ENCODE measurements around the gene KRTAP9-3. TPM values are rescaled to one million over a fixed set of nuclear protein-coding genes. Genes with fewer than 3 reads are reported as not detected.
"Not testable (repeated sequence)": the region's sequence is repeated elsewhere in the genome, so short reads cannot be mapped to it uniquely, and the experiment has no call there.

KRTAP9-3 gene
- total RNA-seq, 1 donor from 2014 or later = not detected

DNA sequence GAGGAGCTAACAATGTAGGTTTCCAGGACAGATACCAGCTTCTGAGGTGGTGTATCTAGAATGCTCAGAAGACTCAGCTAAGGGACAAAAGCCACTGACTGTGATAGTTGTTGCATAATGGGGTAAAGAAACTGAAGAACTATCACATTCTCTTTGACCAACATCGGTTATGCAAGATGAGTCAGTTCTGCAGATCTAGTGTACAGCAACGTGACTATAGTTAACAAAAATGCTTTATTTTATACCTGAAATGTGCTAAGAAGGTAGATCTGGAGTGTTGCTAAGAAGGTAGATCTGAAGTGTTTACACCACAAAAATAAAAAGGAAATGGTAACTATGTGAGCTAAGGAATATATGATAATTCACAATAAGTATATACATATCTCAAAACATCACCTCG is 35.5 kb downstream of the KRTAP9-3 start:
- no peak overlapping the region for H3K4me3 ChIP-seq
- H3K9ac ChIP-seq = no peak overlapping the region
- H3K4me1 ChIP-seq = no peaks in the 10 kb centered on the region
- Mint-ChIP-seq H3K27me3 (ENCODE audit: insufficient read depth, low read depth) (peaks cover 3% of the 10 kb centered on the region), H3K4me3 (no peak overlapping the region), H3K9me3 (no peaks in the 10 kb centered on the region), H3K4me1 (no peaks in the 10 kb centered on the region), H3K27ac (no peak overlapping the region), H3K36me3 (no peaks in the 10 kb centered on the region)
- no peaks in the 10 kb centered on the region for H4K20me1 ChIP-seq (ENCODE audit: low read depth)
- no peaks in the 10 kb centered on the region for H3K36me3 ChIP-seq
- no peaks in the 10 kb centered on the region for H3K79me2 ChIP-seq (ENCODE audit: low read depth)
- no peak overlapping the region for H3K27ac ChIP-seq
- no peaks in the 10 kb centered on the region for H3K27me3 ChIP-seq
- no peak for DNase-seq (ENCODE audit: low spot score)
- no peaks in the 10 kb centered on the region for H3K9me3 ChIP-seq (ENCODE audit: low read depth)
- no peak overlapping the region for H3K4me2 ChIP-seq
- no peak overlapping the region for H2AFZ ChIP-seq (replicated peaks)
- TF ChIP-seq EZH2 (IDR thresholded peaks at IDR 0.05) (no peak), EZH2phosphoT487 (IDR thresholded peaks at IDR 0.05) (no peak)
- TF ChIP-seq, protein P1, sequence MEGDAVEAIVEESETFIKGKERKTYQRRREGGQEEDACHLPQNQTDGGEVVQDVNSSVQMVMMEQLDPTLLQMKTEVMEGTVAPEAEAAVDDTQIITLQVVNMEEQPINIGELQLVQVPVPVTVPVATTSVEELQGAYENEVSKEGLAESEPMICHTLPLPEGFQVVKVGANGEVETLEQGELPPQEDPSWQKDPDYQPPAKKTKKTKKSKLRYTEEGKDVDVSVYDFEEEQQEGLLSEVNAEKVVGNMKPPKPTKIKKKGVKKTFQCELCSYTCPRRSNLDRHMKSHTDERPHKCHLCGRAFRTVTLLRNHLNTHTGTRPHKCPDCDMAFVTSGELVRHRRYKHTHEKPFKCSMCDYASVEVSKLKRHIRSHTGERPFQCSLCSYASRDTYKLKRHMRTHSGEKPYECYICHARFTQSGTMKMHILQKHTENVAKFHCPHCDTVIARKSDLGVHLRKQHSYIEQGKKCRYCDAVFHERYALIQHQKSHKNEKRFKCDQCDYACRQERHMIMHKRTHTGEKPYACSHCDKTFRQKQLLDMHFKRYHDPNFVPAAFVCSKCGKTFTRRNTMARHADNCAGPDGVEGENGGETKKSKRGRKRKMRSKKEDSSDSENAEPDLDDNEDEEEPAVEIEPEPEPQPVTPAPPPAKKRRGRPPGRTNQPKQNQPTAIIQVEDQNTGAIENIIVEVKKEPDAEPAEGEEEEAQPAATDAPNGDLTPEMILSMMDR (IDR thresholded peaks at IDR 0.05) = no peak
- H3F3A ChIP-seq (ENCODE audit: low read depth) = no peaks in the 10 kb centered on the region

DNA sequence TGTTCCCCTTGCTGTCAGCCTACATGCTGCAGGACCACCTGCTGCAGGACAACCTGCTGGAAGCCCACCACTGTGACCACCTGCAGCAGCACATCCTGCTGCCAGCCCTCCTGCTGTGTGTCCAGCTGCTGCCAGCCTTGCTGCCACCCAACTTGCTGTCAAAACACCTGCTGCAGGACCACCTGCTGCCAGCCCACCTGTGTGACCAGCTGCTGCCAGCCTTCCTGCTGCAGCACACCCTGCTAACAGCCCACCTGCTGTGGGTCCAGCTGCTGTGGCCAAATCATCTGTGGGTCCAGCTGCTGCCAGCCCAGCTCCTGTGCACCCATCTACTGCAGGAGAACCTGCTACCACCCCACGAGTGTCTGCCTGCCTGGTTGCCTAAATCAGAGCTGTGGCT is 39.1 kb downstream of the KRTAP9-3 start:
- not testable (repeated sequence) for DNase-seq (ENCODE audit: low spot score)

DNA sequence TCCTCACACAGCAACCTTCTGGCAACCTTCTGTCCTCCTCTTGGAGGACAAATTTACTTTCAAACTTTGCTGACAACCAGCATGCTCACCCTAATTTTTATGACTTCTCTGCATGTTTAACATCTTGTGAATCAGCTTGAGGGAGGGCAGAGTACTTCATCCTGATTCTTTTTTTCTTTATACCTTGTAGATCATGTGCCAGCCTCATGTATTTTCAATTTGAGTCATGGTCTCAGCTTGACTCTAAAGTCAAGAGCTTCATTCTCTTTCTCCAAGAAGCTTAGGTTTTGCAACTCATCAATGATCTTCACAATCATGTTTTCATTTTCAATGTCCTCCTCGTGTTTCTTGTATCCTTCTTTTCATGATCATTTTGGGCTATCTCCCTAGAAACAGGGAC is 39.6 kb downstream of the KRTAP9-3 start:
- no peak overlapping the region for H3K27ac ChIP-seq
- no peaks in the 10 kb centered on the region for H4K20me1 ChIP-seq (ENCODE audit: low read depth)
- H3K9me3 ChIP-seq (ENCODE audit: low read depth) = no peaks in the 10 kb centered on the region
- no peaks in the 10 kb centered on the region for H3K79me2 ChIP-seq (ENCODE audit: low read depth)
- Mint-ChIP-seq H3K36me3 (no peaks in the 10 kb centered on the region), H3K27ac (no peak overlapping the region), H3K27me3 (ENCODE audit: insufficient read depth, low read depth) (peaks cover 4% of the 10 kb centered on the region), H3K9me3 (no peaks in the 10 kb centered on the region), H3K4me1 (no peaks in the 10 kb centered on the region), H3K4me3 (no peak overlapping the region)
- no peak for DNase-seq (ENCODE audit: low spot score)
- no peak for TF ChIP-seq EZH2phosphoT487 (IDR thresholded peaks at IDR 0.05)
- TF ChIP-seq EZH2 (IDR thresholded peaks at IDR 0.05) = no peak
- TF ChIP-seq, protein P1 (IDR thresholded peaks at IDR 0.05) = no peak
- no peak overlapping the region for H3K4me3 ChIP-seq
- no peak overlapping the region for H3K4me2 ChIP-seq
- H3K36me3 ChIP-seq = no peaks in the 10 kb centered on the region
- no peaks in the 10 kb centered on the region for H3F3A ChIP-seq (ENCODE audit: low read depth)
- no peak overlapping the region for H3K9ac ChIP-seq
- H2AFZ ChIP-seq (replicated peaks) = no peak overlapping the region
- no peaks in the 10 kb centered on the region for H3K27me3 ChIP-seq
- no peaks in the 10 kb centered on the region for H3K4me1 ChIP-seq

More for the DNA sequence above, 39.1 kb downstream of the KRTAP9-3 start:
- H3K27ac ChIP-seq; H3K4me1 ChIP-seq; H4K20me1 ChIP-seq (ENCODE audit: low read depth); H3K27me3 Mint-ChIP-seq (ENCODE audit: insufficient read depth, low read depth); H3K36me3 Mint-ChIP-seq; H3K27ac Mint-ChIP-seq; H3K36me3 ChIP-seq; H3F3A ChIP-seq (ENCODE audit: low read depth); H3K9me3 Mint-ChIP-seq; H3K79me2 ChIP-seq (ENCODE audit: low read depth); H3K4me2 ChIP-seq; H3K9me3 ChIP-seq (ENCODE audit: low read depth); H2AFZ ChIP-seq (replicated peaks); H3K4me3 ChIP-seq; H3K4me3 Mint-ChIP-seq; H3K9ac ChIP-seq; H3K27me3 ChIP-seq; H3K4me1 Mint-ChIP-seq: not testable (repeated sequence)

DNA sequence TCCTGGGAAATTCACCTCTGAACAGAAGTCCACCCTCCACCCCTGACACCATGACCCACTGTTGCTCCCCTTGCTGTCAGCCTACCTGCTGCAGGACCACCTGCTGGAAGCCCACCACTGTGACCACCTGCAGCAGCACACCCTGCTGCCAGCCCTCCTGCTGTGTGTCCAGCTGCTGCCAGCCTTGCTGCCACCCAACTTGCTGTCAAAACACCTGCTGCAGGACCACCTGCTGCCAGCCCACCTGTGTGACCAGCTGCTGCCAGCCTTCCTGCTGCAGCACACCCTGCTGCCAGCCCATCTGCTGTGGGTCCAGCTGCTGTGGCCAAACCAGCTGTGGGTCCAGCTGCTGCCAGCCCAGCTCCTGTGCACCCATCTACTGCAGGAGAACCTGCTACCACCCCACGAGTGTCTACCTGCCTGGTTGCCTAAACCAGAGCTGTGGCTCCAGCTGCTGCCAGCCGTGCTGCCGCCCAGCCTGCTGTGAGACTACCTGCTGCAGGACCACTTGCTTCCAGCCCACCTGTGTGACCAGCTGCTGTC is 43.5 kb downstream of the KRTAP9-3 start, which contains the start of gene KRTAP9-7:
Gene KRTAP9-7 (plus strand): TSS at position 51 of the 543 bp plus-strand sequence. CDS start 0 bp downstream, at position 51.
- H2AFZ ChIP-seq (replicated peaks); H3K9ac ChIP-seq; H3K27ac Mint-ChIP-seq; H3K4me3 Mint-ChIP-seq; H3K4me1 Mint-ChIP-seq; H3K79me2 ChIP-seq (ENCODE audit: low read depth); H3K9me3 ChIP-seq (ENCODE audit: low read depth); H4K20me1 ChIP-seq (ENCODE audit: low read depth); H3K36me3 ChIP-seq; H3K36me3 Mint-ChIP-seq; H3K4me1 ChIP-seq; H3K27ac ChIP-seq; H3K4me3 ChIP-seq; H3F3A ChIP-seq (ENCODE audit: low read depth); H3K9me3 Mint-ChIP-seq; H3K27me3 Mint-ChIP-seq (ENCODE audit: insufficient read depth, low read depth); H3K27me3 ChIP-seq; DNase-seq (ENCODE audit: low spot score); H3K4me2 ChIP-seq: not testable (repeated sequence)

Data from neural progenitor cell (in vitro differentiated cells).